Sigmoid colon (tissue), 4 donors: ENCODE measurements around the gene TTN.

ENCODE experiments used
- EP300 ChIP-seq, 4 donors: sonication (generic); formaldehyde crosslinking; IDR thresholded peaks; one replicate each; pipeline ENCODE4 v1.6.1; 2017; ENCODE audit warnings: antibody characterized with exemption in 4 of 4
- POLR2A ChIP-seq, 2 donors: fragments of 450-650 bp; IDR thresholded peaks; one replicate each; pipeline ENCODE4 v1.6.1; 2016; ENCODE audit warnings: antibody characterized with exemption in 2 of 2, mild to moderate bottlenecking in 2 of 2, moderate library complexity in 2 of 2
- POLR2AphosphoS5 ChIP-seq, 4 donors: sonication (generic); formaldehyde crosslinking; IDR thresholded peaks; one replicate each; pipeline ENCODE4 v1.6.1; 2017; ENCODE audit warnings: antibody characterized with exemption in 4 of 4
- TF ChIP-seq, protein P1 (sequence below), 4 experiments: fragments of 450-650 bp in 3 of 4; fragments of 200-600 bp in 1 of 4; IDR thresholded peaks; one replicate each; pipeline ENCODE4 v1.5.1; 2016 to 2019; ENCODE audit warnings: antibody characterized with exemption in 4 of 4, mild to moderate bottlenecking in 3 of 4, moderate library complexity in 2 of 4

DNA sequence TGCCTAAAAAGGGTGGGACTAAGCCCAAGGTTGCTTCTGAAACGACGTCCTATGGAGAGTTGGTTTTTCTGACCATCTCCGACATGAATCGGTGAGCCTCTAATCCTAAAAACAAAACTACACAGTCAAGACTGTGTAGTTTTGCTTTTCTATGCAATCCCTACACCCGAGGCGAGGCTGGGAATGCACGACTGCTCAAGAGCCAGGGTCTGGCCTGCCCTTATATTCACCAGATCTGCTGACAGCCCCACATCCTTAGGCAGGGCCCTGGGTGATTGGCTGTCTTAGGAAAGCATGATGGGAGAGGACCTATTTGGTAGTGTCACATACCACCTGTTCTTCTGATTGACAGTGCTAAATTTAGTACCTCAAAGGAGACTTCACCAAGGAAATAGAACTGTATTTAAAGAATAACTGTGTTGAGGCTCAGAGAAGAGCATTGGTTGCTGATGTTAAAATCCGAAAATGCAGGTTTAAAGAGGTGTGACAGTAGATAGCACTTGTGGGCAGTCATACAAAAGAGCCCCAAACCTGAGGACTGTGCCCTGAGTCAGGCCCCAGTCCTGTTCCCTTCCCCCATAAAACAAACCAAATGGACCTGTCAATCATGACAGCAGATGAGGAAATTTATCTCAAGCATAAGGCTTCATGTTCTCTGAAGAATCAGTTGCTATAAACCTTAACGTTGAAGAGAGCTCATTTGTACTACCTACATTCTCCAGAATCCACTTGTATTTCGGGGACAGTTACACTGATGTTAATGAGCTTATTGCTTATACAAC is at the start of gene TTN:
- TF ChIP-seq POLR2AphosphoS5 (IDR thresholded peaks at IDR 0.05): no peak
- TF ChIP-seq, protein P1, sequence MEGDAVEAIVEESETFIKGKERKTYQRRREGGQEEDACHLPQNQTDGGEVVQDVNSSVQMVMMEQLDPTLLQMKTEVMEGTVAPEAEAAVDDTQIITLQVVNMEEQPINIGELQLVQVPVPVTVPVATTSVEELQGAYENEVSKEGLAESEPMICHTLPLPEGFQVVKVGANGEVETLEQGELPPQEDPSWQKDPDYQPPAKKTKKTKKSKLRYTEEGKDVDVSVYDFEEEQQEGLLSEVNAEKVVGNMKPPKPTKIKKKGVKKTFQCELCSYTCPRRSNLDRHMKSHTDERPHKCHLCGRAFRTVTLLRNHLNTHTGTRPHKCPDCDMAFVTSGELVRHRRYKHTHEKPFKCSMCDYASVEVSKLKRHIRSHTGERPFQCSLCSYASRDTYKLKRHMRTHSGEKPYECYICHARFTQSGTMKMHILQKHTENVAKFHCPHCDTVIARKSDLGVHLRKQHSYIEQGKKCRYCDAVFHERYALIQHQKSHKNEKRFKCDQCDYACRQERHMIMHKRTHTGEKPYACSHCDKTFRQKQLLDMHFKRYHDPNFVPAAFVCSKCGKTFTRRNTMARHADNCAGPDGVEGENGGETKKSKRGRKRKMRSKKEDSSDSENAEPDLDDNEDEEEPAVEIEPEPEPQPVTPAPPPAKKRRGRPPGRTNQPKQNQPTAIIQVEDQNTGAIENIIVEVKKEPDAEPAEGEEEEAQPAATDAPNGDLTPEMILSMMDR (IDR thresholded peaks at IDR 0.05): no peak
- TF ChIP-seq POLR2A (IDR thresholded peaks at IDR 0.05): no peak
- no peak for TF ChIP-seq EP300 (IDR thresholded peaks at IDR 0.05)
